Caki2 (cell line): ENCODE data around the gene PTPRN2. TPM values are rescaled to one million over a fixed set of nuclear protein-coding genes. Genes with fewer than 3 reads are reported as not detected.

ENCODE experiments used
- DNase-seq: peaks from one replicate; pipeline ENCODE4 v3.0.0-alpha.2; 2015; ENCODE audit warnings: low read depth
- in situ Hi-C: cut with HindIII; loops from 2 replicates; pipeline ENCODE4 v1.10.0; 2016; ENCODE audit warnings: low sequenced_read_pairs, low pct_unique_long_range_greater_than_20kb, mixed read lengths
- total RNA-seq: library from RNA; depleted of rRNA; stranded (reverse); fragments of >200 nt; shearing (Covaris generic); gene quantifications from 2 replicates; pipeline ENCODE4 v1.2.3, GENCODE V29; 2014; ENCODE audit warnings: low replicate concordance

PTPRN2 gene
- total RNA-seq, 1 experiment from 2014 or later: 0.88 TPM

DNA sequence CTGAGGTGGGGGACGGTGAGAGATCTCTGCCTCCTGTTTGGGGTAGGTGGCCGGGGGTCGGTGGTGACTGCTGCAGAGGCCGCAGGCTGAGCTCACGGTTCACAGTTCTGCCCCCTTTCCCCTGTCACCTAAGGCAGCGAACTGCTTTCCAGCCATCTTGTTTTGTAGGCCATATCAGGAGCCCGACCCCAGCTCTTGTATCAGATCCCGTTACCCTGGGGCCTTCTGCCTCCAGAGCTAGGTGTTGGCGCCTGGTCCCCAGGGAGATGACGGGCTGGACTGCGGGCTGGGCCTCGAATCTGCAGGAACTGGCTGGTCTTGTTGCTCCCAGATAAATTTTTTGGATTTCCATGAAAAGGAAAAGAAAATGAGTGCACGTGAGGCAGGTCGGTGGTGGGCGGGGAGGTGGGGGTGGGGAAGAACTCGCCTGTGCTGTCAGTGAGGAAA lies 1067.8 kb downstream of the PTPRN2 start:
- in situ Hi-C loops: no loop called here
- DNase-seq: no peak

DNA sequence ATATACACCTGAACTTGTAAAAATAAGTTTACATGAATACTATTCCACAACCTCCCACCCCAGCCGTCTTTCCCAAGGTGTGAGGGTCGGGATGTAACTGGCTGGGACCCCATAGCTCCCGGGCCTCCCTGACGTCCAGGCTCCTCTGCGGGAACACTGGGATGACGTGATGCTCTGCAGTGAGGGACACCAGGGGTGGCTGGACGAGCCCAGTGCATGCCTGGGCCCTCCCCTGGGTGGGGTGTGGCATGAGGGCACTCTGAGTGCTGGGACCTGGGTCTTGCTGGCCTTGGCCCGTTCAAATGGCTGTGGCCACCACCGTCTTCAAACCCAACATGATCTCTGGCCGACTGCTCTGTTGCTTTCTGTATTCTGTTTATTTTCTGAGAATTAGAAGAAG lies 1068.4 kb downstream of the PTPRN2 start:
- in situ Hi-C loops: no loop called here
- DNase-seq: no peak

DNA sequence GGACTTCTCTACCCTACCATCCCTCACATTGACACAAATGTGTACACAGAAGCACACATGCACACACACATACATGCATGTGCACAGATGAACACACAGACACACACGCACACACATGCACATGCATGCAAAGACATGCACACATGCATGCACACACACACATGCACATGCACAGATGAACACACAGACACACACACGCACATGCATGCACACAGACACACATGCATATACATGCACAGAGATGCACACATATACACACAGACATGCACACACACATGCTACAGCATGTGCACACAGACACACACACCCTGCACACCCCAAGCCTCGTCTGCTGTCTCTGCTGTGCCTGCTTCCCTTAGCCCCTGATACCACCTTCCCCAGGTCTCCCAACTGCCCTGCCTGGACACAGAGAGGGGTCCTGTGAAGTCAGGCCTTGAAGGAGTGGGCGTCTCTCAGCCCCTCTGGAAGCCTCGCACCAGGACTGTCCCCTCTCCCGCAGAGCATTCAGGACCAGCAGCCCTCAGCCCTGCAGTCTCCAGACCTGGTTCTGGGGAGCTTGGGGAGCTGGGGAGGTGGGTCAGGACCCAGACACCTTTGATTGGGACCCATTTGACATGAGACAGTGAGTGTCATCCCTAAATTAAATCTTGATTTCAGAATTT lies 1069.0 kb downstream of the PTPRN2 start:
- no peak for DNase-seq
- in situ Hi-C loops: no loop called here

DNA sequence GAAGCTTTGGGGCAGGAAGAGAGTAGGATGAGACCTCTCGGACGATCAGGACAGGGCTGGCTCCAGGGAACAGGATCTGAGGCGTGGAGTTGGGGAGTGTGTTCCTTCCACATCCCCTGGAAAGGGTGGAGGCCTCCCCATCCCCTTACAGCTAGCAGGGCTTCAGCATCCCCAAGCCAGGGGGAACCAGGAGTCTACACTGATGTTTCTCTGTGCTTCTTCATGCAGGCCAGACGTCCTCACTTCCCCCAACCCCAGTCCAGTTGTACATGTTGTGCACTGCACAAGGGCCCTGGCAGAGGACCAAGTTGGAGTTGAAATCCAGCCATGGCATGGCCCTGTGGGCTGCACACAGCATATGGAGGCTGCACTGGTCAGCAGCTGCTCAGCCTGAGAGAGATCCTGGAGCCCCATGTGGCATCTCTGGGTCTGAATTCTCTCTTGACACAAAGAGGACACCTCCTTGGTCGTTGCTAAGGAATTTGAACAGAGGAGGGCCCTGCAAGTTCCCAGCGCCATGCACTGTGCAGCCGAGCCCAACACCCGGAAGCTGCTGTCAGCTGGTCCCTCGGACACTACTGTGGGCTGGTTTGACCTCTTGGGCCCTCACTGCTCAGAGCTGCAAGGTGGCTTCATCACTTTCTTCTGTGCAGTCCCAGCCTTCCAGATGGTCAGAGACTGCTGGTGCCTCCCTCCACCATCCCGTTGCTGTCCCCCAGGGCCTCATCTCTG lies 1069.7 kb downstream of the PTPRN2 start:
- in situ Hi-C loops: no loop called here
- no peak for DNase-seq

DNA sequence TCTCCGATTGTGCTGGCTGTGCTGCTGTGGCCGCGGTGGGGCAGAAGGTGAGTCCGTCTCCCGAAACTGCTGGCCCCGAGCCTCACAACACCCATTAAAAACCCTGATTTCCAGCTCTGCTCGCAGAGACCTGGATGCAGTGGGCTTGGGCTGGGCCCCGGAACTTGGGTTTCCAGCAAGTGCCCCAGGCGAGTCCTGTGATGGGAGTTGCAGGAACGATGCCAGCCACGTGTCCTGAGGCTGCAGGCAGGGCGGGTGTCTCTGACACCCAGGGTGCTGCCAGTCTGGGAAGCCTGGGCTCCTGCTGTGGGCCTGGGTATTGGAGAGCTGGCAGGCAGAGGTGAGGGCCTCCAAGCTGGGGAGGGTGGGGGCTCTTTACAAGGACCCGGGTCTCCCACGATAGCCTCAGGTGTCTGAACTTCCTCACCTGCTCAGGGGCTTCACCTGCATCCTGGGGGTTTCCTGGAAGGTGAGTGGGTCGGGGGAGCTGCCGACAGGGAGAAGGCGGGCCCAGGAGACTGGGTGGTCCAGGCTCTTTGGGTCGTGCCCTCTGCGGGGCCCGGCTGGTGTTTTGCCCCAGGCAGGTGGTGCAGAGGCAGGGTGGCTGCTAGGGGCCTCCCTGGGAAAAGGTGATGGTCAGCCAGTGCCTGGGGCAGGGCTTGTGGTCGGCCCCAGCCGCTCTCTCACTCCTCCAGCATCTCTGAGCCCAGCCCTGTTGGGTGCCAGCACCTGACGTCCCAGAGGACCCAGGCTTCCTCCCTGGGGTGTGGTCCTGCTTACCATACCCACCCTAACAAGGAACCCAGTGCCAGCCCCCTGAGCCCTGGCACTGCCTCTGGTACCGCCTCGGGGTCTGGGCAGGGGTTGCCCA lies 1070.5 kb downstream of the PTPRN2 start:
- in situ Hi-C loops: no loop called here
- no peak for DNase-seq

DNA sequence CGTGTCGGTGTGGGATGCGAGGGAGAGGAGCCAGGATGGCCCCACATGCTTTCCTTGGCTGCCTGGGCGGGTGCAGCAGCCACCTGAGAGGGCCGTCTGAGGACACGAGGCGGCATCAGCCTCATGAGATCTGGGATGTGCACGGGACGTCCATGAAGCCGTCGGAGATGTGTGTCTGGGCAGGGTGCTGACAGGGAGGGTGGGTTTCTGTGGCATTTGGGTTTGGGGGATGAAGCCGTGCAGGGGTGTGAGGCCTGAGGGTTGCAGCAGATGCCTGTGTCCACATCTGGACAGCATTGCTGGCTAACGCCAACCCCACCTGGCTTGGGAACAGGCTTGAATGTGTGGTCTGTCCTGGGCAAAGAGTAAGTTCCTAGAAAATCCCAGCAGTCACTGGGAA lies 1071.3 kb downstream of the PTPRN2 start:
- in situ Hi-C loops: no loop called here
- no peak for DNase-seq

DNA sequence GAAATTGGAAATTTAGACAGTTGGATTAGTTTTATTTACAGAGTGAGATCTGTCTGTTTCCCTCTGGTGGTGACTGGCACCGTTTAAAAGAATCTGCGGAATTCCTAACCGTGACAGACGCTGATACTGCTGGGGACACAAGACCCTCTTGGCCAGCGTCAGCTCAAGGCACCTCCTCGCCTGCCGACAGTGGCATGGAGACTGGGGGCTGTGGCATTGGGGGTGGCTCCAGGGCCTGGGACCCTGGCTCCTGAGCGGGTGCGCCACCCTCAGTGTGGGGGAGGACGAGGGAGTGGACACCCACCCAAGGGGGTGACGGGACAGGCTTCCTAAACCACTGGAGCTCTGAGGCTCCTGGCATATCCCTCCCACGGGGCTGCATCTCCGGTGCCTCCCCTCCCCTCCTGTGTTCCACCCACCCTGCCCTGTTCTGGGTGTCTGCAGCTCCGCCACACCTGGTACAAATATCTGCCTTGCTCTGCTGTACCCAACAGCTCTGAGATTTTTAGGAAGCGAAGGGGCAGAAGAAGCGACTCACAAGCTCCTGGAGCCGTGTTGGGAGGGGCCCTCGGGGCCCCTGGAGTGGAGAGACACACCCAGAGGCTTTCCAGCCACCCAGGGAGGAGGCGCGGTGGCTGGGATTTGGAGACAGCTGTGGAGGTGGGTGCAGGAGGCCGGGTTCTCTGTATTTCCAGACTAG lies 1072.1 kb downstream of the PTPRN2 start:
- in situ Hi-C loops: no loop called here
- DNase-seq: no peak

DNA sequence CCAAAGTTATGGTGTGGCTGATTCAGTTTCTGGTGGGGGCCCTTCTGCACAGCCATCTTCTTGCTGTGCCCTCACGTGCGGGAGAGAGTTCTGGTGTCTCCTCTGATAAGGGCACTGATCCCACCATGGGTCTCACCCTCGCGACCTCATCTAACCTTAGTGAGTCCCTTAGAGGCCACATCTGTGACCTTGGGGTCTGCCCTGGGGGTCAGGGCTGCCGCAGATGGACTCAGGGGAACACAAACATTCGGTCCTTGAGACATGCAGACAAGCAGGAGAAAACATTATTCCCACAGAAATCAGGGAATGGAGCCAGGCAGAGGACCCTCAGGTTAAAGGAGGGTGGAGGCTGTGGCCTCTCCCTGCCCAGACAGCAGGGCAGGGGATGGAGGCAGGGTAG lies 1072.9 kb downstream of the PTPRN2 start:
- in situ Hi-C loops: no loop called here
- DNase-seq: no peak

DNA sequence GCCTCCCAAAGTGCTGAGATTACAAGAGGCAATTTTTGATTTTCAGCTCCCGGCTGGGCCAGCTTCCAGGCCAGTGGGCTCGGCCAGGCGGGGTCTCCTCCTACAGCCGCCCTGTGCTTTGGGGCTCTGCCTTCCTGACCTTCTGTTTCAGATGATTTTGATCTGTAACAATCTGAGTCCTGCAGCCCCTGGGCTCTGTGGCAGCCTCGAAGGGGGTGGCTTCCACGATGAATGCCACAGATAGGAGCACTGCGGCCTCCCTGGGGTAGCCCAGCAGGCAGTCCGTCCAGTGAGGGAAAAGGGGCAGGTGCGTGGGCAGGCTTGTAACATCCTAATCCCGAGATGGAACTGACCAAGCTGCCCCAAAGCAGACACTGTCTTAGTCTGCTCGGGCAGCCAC lies 1073.3 kb downstream of the PTPRN2 start:
- no peak for DNase-seq
- in situ Hi-C loops: no loop called here

DNA sequence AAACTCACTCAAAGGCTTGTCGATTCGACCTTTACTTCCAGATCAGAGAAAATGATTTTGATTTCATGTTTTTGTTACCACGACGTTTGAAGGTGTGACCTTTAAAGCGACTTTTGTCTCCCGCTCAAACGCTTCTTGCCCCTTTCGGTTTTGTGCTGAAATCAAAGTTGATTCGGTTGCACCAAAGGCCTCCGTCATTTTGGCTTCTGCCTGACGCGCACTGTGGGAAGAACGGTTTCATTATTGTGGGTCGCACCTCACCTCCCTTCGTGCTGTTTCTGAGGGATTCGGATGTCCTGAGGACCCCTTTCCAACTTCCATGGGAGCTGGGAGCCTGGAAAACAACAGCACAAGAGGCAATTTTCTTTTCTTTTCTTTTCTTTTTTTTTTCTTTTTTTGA lies 1073.9 kb downstream of the PTPRN2 start:
- in situ Hi-C loops: no loop called here

DNA sequence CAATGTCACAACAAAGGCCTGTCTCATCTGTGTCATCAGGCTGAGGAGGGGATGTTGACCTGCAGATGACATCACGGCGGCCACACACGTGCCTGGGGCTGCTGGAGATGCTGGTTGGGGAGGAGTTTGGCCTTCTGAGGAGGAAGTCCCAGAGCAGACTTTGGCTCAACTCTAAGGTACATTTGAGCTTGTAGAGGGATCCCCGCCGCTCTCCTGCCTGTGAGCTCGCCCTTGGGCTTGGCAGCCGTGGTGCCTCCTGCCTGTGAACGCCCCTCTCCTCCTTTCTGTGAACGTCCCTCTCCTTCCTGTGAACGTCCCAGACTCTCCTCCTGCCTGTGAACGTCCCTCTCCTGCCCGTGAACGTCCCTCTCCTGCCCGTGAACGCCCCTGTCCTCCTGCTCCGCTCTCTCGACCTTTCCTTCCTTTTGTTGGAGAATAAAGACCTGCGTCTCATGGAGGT lies 1074.4 kb downstream of the PTPRN2 start:
- DNase-seq: no peak
- in situ Hi-C loops: no loop called here

More for the DNA sequence above, 1073.9 kb downstream of the PTPRN2 start:
- no peak for DNase-seq

DNA sequence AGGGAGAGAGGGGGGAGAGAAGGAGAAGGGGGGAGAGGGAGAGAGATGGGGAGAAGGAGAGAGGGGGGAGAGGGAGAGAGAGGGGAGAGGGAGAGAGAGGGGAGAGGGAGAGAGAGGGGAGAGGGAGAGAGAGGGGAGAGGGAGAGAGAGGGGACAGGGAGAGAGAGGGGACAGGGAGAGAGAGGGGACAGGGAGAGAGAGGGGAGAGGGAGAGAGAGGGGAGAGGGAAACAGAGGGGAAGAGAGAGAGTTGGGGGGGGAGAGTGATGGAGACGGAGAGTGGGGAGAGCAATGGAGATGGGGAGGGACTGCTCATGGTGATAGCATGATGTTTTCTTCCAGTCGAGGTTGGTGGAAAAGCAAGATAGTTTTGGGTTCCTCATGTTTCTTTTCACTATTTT lies 1078.4 kb downstream of the PTPRN2 start:
- in situ Hi-C loops: no loop called here
- no peak for DNase-seq

DNA sequence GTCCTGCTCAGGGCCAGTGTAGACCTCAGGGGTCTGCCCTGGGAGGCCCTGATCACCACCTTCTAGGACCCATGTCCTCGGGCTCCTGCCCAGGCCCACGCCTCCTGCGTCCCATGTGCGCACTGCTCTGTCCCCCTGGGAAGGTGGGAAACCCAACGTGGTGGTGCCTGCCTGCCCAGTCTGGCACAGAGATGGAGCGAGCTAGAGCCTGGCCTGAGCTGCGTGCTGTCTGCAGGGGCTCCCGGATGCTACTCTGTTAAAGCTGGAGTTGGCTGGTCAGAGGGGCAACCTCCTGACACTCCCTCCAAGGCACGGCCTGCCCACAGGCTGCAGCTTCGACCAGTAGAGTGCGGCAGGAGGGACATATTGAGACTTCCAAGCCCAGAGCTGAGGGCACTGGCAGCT lies 1079.1 kb downstream of the PTPRN2 start:
- in situ Hi-C loops: no loop called here
- no peak for DNase-seq

DNA sequence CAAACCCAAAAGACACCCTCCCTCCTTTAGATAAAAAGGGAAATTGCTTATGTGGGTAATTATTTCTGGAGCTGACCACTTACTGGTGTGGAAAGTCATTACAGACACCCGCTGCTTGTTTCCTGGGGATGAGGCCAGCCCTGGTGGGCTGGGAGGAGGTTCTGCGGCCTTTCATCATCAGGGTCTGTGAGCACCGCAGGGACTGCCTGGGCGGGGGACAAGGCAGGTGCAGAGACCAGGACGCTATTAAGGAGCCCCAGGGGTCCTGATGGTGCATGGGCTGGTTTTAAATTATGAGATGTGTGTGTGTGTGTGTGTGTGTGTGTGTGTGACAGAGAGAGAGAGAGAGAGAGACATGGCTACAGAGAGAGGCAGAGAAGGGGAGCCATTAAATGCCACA lies 1079.6 kb downstream of the PTPRN2 start:
- in situ Hi-C loops: no loop called here
- no peak for DNase-seq

DNA sequence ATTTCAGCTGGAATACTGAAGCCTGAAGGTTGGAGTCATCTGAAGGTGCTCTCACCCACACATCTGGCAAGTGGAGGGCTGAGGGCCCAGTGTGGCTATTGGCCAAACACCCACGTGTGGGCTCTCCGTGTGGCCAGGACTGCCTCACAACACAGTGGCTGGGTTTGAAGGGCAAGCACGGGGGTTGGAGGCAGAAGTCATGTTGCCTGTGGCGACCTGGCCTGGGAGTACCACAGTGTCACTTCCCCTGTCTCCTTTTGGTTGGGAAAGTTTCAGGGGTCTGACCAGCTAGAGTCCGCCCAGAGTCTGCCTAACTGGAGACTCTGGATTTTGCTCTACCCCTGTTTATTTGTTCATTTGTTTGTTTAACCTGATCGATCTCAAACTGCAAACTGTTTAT lies 1081.4 kb downstream of the PTPRN2 start:
- in situ Hi-C loops: no loop called here
- no peak for DNase-seq

DNA sequence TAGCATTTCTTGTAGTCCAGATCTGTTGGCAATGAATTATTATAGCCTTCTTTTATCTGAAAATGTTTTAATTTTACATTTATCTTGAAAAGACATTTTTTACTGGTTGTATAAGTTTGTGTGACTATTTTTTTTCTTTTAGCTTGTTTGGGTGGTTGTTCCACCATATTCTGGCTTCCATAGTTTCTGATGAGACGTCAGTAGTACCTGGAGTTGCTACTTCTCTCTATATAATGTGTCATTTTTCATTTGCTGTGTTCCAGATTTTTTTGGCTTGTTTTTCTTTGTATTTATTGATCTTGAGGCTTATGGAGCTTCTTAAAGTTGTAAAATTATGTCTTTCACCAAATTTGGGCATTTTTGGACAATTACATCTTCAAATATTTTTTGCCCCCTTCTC lies 1082.0 kb downstream of the PTPRN2 start:
- in situ Hi-C loops: no loop called here
- no peak for DNase-seq

DNA sequence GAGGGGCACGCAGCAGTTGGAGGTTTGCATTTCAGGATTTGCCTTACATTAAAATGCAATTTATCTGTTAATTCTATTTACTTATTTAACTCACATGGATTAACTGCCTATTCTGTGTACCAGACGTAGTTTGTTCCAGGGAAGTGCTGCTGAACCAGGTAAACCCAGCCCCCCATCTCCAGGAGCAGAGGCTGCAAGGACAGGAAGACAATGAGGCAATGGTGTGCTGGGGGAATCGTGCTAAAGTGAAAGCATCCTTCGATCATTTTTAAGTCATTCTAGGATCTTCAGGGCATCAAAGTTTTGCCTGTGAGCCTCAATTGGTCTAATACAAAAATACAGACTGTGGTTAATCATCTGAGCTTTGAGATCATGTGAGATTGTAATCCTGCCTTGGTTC lies 1084.4 kb downstream of the PTPRN2 start:
- DNase-seq: no peak

DNA sequence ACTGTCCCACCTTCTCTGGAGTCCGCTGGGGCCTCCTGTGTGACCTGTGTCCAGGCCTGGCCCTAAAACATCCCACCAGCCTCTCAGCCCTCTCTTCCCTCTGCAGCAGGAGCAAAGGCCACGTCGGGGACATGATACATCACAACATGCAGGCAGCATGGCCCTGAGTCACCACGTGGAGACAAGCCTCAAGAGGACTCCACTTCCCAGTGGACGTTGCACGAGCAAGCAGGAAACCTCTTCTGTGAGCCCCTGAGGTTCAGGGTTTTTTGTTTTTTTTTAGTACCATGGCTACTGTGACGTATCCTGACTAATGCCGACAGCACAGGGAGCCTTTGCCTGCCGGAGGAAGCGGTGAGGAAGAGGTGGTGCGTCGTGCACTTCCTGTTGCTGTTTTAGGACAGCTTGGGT lies 1084.9 kb downstream of the PTPRN2 start:
- DNase-seq: no peak

More for the DNA sequence above, 1084.4 kb downstream of the PTPRN2 start:
- in situ Hi-C loops: no loop called here

More for the DNA sequence above, 1084.9 kb downstream of the PTPRN2 start:
- in situ Hi-C loops: no loop called here
